Upper lobe of left lung (tissue), 4 donors: ENCODE measurements around the gene MED12.

ENCODE experiments used
- EP300 ChIP-seq, 4 donors: sonication (generic); formaldehyde crosslinking; IDR thresholded peaks; one replicate each; pipeline ENCODE4 v1.5.1; 2017; ENCODE audit warnings: antibody characterized with exemption in 4 of 4, control low read depth in 2 of 4
- POLR2AphosphoS5 ChIP-seq, 2 donors: sonication (generic); formaldehyde crosslinking; IDR thresholded peaks; one replicate each; pipeline ENCODE4 v1.5.1; 2017; ENCODE audit warnings: antibody characterized with exemption in 2 of 2
- TF ChIP-seq, protein P1 (sequence below), 6 experiments: fragments of 450-650 bp in 4 of 6; fragments of 200-600 bp in 2 of 6; sonication (generic) in 2 of 6; IDR thresholded peaks; one replicate each; pipeline ENCODE4 v1.5.1; 2016 to 2019; ENCODE audit warnings: antibody characterized with exemption in 6 of 6

DNA sequence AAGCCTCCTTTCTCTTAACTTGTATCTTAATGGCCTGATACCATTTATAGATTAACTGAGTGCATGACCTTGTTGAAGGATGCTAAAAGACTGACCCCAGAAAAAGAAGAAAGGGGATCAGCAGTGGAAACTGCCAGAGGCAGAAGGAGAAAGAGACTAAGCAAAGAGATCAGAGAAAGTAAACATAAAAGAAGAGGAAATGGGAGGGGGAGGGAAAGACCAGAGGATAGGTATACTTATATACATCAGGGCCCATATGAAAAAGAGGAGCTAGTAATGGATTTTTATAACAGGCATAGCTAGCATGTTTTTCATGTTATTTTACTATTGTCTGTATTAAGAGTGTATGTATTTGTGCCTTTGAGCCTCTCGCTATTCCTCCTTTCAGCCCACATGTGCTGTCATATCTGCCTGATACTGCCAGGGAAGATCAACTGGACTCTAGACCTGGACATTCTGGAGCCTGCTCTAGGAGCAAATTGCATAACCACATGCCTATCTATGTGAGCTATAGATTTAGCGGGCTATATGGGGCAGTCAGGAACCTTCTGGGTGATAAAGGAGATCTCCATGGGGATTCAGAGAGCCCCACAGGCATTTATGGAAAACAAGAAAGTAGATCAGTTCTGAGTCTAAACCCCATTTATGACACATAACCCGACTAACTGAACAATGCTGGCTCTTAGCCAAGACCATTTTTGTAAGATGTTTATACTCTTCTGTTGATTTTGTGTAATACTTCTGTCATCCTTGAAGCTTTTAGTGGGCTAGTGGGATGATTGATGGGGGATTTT, 36.9 kb upstream of the MED12 start:
- TF ChIP-seq, protein P1, sequence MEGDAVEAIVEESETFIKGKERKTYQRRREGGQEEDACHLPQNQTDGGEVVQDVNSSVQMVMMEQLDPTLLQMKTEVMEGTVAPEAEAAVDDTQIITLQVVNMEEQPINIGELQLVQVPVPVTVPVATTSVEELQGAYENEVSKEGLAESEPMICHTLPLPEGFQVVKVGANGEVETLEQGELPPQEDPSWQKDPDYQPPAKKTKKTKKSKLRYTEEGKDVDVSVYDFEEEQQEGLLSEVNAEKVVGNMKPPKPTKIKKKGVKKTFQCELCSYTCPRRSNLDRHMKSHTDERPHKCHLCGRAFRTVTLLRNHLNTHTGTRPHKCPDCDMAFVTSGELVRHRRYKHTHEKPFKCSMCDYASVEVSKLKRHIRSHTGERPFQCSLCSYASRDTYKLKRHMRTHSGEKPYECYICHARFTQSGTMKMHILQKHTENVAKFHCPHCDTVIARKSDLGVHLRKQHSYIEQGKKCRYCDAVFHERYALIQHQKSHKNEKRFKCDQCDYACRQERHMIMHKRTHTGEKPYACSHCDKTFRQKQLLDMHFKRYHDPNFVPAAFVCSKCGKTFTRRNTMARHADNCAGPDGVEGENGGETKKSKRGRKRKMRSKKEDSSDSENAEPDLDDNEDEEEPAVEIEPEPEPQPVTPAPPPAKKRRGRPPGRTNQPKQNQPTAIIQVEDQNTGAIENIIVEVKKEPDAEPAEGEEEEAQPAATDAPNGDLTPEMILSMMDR (IDR thresholded peaks at IDR 0.05) = no peak
- TF ChIP-seq EP300 (IDR thresholded peaks at IDR 0.05) = no peak
- TF ChIP-seq POLR2AphosphoS5 (IDR thresholded peaks at IDR 0.05) = no peak
